ENCODE data around the gene STK40.

GRCh38 chr1:36349839-36350238 is 35.9 kb downstream of the STK40 start:
- TF ChIP-seq CTCF (IDR thresholded peaks at IDR 0.05) = no peak
- TF ChIP-seq POLR2A (IDR thresholded peaks at IDR 0.05) = no peak
